Calu3 (cell line): ENCODE data around the gene FAM13A. TPM values are rescaled to one million over a fixed set of nuclear protein-coding genes. Genes with fewer than 3 reads are reported as not detected.
"Not testable (repeated sequence)": the region's sequence is repeated elsewhere in the genome, so short reads cannot be mapped to it uniquely, and the experiment has no call there.

Experiments
- BruUV-seq: library from RNA; stranded (reverse); fragments of 400-500 nt; replicated peaks from 2 replicates; lab custom pipeline; 2021; lab: Mats Ljungman, UMichigan
- CTCF ChIA-PET: fragments of 300-600 bp; sonication (Branson Sonifier 250); formaldehyde crosslinking; loops from one replicate; lab custom pipeline; 2022; ENCODE audit warnings: antibody characterized with exemption; lab: Charles Lee
- DNase-seq: peaks from one replicate; pipeline ENCODE4 v3.0.0; 2022
- H3K27ac Mint-ChIP-seq: one replicate; pipeline ENCODE4 v1.8.0; 2022; ENCODE audit warnings: mixed read lengths; ENCODE audit not compliant: unreplicated experiment
- H3K27me3 Mint-ChIP-seq: one replicate; pipeline ENCODE4 v1.8.0; 2022; ENCODE audit warnings: mixed read lengths; ENCODE audit not compliant: unreplicated experiment
- H3K36me3 Mint-ChIP-seq: one replicate; pipeline ENCODE4 v1.8.0; 2022; ENCODE audit warnings: mild to moderate bottlenecking, moderate library complexity, mixed read lengths; ENCODE audit not compliant: insufficient read depth, unreplicated experiment
- H3K4me1 Mint-ChIP-seq: one replicate; pipeline ENCODE4 v1.8.0; 2022; ENCODE audit warnings: mild to moderate bottlenecking, low read depth, mixed read lengths; ENCODE audit not compliant: unreplicated experiment
- H3K4me3 Mint-ChIP-seq: one replicate; pipeline ENCODE4 v1.8.0; 2022; ENCODE audit warnings: mild to moderate bottlenecking, low read depth, moderate library complexity, mixed read lengths; ENCODE audit not compliant: unreplicated experiment
- H3K9me3 Mint-ChIP-seq: one replicate; pipeline ENCODE4 v1.8.0; 2022; ENCODE audit warnings: low read depth, mixed read lengths; ENCODE audit not compliant: unreplicated experiment
- intact Hi-C: fragments of 100-400 bp; cut with micrococcal nuclease; formaldehyde crosslinking; loops from one replicate; pipeline ENCODE4 v1.10.0; 2022; ENCODE audit not compliant: unreplicated experiment
- total RNA-seq: library from RNA; stranded (reverse); gene quantifications from 2 replicates; pipeline ENCODE4 v1.2.3, GENCODE V29; 2022
- TF ChIP-seq, protein P1 (sequence below): fragments of 200-600 bp; IDR thresholded peaks from one replicate; pipeline ENCODE4 v1.8.0; 2022; ENCODE audit warnings: antibody characterized with exemption; ENCODE audit not compliant: unreplicated experiment

FAM13A gene
- total RNA-seq, 1 experiment from 2014 or later: 13.5 TPM

DNA sequence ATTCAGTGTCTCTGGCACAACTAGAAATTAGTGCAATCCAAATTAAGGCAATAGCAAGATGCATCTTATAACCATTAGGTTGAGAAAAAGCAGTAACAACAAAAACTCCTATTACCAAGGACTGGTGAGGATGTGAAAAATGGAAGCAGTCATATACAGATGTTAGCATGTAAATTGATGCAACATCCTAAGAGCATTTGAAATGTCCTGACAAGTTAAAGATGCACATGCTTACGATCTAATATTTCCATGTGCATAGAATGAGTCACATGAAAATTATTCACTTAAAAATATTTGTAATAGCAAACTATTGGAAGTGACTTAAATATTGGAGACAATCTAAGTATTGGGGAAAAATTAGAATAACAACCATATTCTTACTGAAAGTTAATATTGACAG is 163.0 kb downstream of the FAM13A start:
- BruUV-seq: no TSS peak
- TF ChIP-seq, protein P1, sequence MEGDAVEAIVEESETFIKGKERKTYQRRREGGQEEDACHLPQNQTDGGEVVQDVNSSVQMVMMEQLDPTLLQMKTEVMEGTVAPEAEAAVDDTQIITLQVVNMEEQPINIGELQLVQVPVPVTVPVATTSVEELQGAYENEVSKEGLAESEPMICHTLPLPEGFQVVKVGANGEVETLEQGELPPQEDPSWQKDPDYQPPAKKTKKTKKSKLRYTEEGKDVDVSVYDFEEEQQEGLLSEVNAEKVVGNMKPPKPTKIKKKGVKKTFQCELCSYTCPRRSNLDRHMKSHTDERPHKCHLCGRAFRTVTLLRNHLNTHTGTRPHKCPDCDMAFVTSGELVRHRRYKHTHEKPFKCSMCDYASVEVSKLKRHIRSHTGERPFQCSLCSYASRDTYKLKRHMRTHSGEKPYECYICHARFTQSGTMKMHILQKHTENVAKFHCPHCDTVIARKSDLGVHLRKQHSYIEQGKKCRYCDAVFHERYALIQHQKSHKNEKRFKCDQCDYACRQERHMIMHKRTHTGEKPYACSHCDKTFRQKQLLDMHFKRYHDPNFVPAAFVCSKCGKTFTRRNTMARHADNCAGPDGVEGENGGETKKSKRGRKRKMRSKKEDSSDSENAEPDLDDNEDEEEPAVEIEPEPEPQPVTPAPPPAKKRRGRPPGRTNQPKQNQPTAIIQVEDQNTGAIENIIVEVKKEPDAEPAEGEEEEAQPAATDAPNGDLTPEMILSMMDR: no peak

DNA sequence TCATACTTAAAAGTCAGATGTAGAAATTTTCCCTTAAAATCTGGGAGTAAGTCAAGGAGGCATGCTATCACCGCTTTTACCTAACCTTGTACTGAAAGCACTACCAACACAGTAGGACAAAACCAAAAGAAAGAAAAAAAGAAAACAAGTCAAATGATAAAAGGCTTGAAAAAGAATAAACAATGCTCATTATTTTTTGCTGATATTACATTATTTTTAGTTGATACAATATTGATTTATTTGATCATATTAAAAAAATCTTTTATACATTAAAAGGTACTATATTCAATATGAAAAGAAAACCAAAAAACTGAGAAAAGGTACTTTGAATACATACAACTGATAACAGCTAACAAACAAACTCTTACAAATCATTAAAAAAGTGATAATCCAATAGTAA is 164.3 kb downstream of the FAM13A start:
- intact Hi-C loops: no loop called here
- no peaks in the 10 kb centered on the region for H3K9me3 Mint-ChIP-seq
- no peak for DNase-seq
- H3K4me1 Mint-ChIP-seq: no peaks in the 10 kb centered on the region
- CTCF ChIA-PET: interaction anchor here (0.7 kb wide), 1 partner anchor 74 kb away, joined by 3 read pairs; no protein-coding TSS in a partner anchor
- H3K4me3 Mint-ChIP-seq: no peak overlapping the region
- no peaks in the 10 kb centered on the region for H3K36me3 Mint-ChIP-seq
- TF ChIP-seq, protein P1: no peak
- H3K27me3 Mint-ChIP-seq: no peaks in the 10 kb centered on the region
- no peak overlapping the region for H3K27ac Mint-ChIP-seq
- no TSS peak for BruUV-seq

More for the DNA sequence above, 163.0 kb downstream of the FAM13A start:
- Mint-ChIP-seq H3K9me3 (no peaks in the 10 kb centered on the region), H3K4me3 (no peak overlapping the region), H3K36me3 (no peaks in the 10 kb centered on the region), H3K27me3 (no peaks in the 10 kb centered on the region), H3K4me1 (no peaks in the 10 kb centered on the region), H3K27ac (no peak overlapping the region)
- intact Hi-C loops: no loop called here
- DNase-seq: no peak
- CTCF ChIA-PET: no interaction called here

- H3K27me3 Mint-ChIP-seq: no peaks in the 10 kb centered on the region
Observed at GRCh38 chr4:88891636-88892035, 165.3 kb downstream of the FAM13A start.

GRCh38 chr4:88887409-88887808 is 169.6 kb downstream of the FAM13A start:
- DNase-seq, H3K27me3 Mint-ChIP-seq, CTCF ChIA-PET, H3K4me3 Mint-ChIP-seq, intact Hi-C loops, H3K27ac Mint-ChIP-seq, H3K36me3 Mint-ChIP-seq, BruUV-seq, H3K9me3 Mint-ChIP-seq, H3K4me1 Mint-ChIP-seq: not testable (repeated sequence)

More at GRCh38 chr4:88891636-88892035, 165.3 kb downstream of the FAM13A start:
- Mint-ChIP-seq H3K36me3 (no peaks in the 10 kb centered on the region), H3K4me3 (no peak overlapping the region), H3K9me3 (no peaks in the 10 kb centered on the region), H3K27ac (no peak overlapping the region), H3K4me1 (no peaks in the 10 kb centered on the region)
- intact Hi-C loops: no loop called here
- no TSS peak for BruUV-seq
- CTCF ChIA-PET: no interaction called here
- no peak for DNase-seq
- TF ChIP-seq, protein P1: no peak

DNA sequence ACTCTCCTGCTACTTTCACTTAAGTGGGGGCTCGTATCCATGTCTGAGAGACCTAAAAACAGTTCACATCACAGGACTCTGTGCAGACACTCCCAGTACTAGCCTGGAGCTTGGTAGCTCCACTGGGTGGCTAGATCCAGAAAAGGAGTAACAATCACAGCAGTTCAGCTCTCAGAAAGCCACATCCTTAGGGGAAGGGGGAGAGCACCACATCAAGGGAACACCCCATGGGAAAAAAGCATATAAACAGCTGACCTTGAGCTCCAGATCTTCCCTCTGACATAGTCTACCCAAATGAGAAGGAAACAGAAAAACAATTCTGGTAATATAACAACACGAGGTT is 175.8 kb downstream of the FAM13A start:
- no peaks in the 10 kb centered on the region for H3K4me1 Mint-ChIP-seq
- CTCF ChIA-PET: interaction anchor here (0.6 kb wide), 1 partner anchor 92 kb away, joined by 5 read pairs; no protein-coding TSS in a partner anchor
- no peaks in the 10 kb centered on the region for H3K9me3 Mint-ChIP-seq
- H3K27me3 Mint-ChIP-seq: no peaks in the 10 kb centered on the region
- no peaks in the 10 kb centered on the region for H3K36me3 Mint-ChIP-seq
- intact Hi-C loops: no loop called here
- no TSS peak for BruUV-seq
- TF ChIP-seq, protein P1: no peak
- H3K27ac Mint-ChIP-seq: no peak overlapping the region
- no peak overlapping the region for H3K4me3 Mint-ChIP-seq
- DNase-seq: no peak
